Heart left ventricle (tissue), 13 donors: ENCODE results near the gene PAIP2B.

Experiments
- CTCF ChIP-seq, 12 donors: fragments of 200-600 bp; sonication (generic) in 4 of 12; IDR thresholded peaks; one replicate each; pipeline versions ENCODE4 v1.5.0 to v1.8.0; 2018 to 2022; ENCODE audit warnings: antibody characterized with exemption in 12 of 12, mild to moderate bottlenecking in 5 of 12
- POLR2A ChIP-seq, 2 donors: fragments of 450-650 bp; IDR thresholded peaks; one replicate each; pipeline ENCODE4 v1.6.1; 2017; ENCODE audit warnings: antibody characterized with exemption in 2 of 2, mild to moderate bottlenecking in 2 of 2, moderate library complexity in 2 of 2
- donor health status: ischemic (EF 13 %, LVEDD 7.1; RV severe dilation, severe dysfunction).
- donor health status: DM: no; HTN: yes; CAD: no.
- donor health status: DM: no; HTN: no; CAD: no.
- donor health status: ischemic (EF 25% LVEDD 6.9; RV normal size, moderate dysfunction).
- donor health status: ischemic (EF 25% LVEDD 5.7; RV mildly dilated, moderate dysfunction).
- donor health status: ischemic (EF 35%, LVEDD 5.7; RV mildly dilated, moderate dysfunction).
- donor health status: nonischemic (EF 11% LVEDD 7.7; RV severe dilation, severe dysfunction).
- donor health status: DM: yes; HTN: yes; CAD: no.
- donor health status: PGD.
- donor health status: ischemic (EF 29% LVEDD 5.4; RV normal size, mild dysfunction).
- donor health status: nonischemic (EF 23%, LVEDD 6.1; RV moderate dilation, normal function).

- no peak for TF ChIP-seq POLR2A (IDR thresholded peaks at IDR 0.05)
- no peak for TF ChIP-seq CTCF (IDR thresholded peaks at IDR 0.05)
These were observed 2.0 kb downstream of the PAIP2B start for GRCh38 chr2:71224935-71225334.
